Right lobe of liver (tissue), 4 donors: ENCODE measurements around the gene OLFM2.

Experiments
- POLR2A ChIP-seq: fragments of 450-650 bp; IDR thresholded peaks from one replicate; pipeline ENCODE4 v1.6.1; 2017; ENCODE audit warnings: antibody characterized with exemption, mild to moderate bottlenecking
- TF ChIP-seq, protein P1 (sequence below), 4 donors: fragments of 200-600 bp in 3 of 4; fragments of 450-650 bp in 1 of 4; IDR thresholded peaks; one replicate each; pipeline versions ENCODE4 v1.5.1 to v1.8.0; 2016 to 2022; ENCODE audit warnings: antibody characterized with exemption in 4 of 4, mild to moderate bottlenecking in 2 of 4
- donor health status: DM: no; HTN: no; CAD: no.
- donor health status: DM: no; HTN: no; CAD: no.
- donor health status: DM: no; HTN: yes; CAD: no.

- TF ChIP-seq, protein P1, sequence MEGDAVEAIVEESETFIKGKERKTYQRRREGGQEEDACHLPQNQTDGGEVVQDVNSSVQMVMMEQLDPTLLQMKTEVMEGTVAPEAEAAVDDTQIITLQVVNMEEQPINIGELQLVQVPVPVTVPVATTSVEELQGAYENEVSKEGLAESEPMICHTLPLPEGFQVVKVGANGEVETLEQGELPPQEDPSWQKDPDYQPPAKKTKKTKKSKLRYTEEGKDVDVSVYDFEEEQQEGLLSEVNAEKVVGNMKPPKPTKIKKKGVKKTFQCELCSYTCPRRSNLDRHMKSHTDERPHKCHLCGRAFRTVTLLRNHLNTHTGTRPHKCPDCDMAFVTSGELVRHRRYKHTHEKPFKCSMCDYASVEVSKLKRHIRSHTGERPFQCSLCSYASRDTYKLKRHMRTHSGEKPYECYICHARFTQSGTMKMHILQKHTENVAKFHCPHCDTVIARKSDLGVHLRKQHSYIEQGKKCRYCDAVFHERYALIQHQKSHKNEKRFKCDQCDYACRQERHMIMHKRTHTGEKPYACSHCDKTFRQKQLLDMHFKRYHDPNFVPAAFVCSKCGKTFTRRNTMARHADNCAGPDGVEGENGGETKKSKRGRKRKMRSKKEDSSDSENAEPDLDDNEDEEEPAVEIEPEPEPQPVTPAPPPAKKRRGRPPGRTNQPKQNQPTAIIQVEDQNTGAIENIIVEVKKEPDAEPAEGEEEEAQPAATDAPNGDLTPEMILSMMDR (IDR thresholded peaks at IDR 0.05): no peak
- TF ChIP-seq POLR2A: no peak
Measured at GRCh38 chr19:9862938-9863337, 73.4 kb downstream of the OLFM2 start.
